A673 (cell line): ENCODE results near the gene ZBED2.

Source experiments
- EZH2 ChIP-seq: fragments of 200-600 bp; sonication (generic); IDR thresholded peaks from 2 replicates; pipeline ENCODE4 v1.6.1; 2017; ENCODE audit warnings: borderline replicate concordance, low read depth, mild to moderate bottlenecking, mixed read lengths, antibody characterized with exemption, low read length; ENCODE audit not compliant: poor library complexity, severe bottlenecking
- TF ChIP-seq, protein P1 (sequence below): fragments of 300-800, 200-600 bp; sonication (generic); conservative IDR thresholded peaks from 2 replicates; pipeline ENCODE4 v1.5.1; 2017; ENCODE audit warnings: low read depth, mild to moderate bottlenecking, antibody characterized with exemption, low read length, moderate library complexity, mixed read lengths

DNA sequence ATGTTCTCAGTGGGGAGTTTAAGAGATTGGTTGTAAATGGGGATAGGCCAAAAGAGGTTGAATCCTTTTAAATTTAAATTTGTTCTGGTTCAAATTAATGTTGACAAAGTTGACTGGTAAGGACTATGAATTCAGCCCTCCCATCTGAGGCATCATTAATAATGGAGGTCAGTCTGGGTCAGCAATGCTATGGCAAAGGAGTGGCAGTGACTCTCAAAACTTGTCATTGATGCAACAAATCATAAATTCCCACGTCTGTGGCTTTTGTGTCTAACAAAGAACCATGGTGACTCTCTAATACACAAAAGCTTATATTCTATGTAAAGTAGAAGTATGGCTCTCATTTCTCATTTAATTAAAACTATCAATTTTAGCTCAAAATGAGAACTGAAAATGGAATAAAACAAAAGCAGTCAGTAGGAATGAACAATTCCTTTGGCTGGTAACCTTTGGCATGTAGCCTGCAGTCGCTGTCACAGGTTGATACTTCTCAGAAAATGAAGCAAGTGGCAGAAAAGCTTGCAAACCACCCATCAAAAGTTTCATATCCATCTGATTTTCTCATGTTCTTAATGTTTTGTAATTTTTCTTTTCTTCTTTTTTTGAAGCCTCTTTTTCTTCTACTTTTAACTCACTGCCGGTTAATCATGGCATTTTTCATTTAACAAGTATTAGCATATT lies 12.2 kb upstream of the ZBED2 start:
- TF ChIP-seq, protein P1, sequence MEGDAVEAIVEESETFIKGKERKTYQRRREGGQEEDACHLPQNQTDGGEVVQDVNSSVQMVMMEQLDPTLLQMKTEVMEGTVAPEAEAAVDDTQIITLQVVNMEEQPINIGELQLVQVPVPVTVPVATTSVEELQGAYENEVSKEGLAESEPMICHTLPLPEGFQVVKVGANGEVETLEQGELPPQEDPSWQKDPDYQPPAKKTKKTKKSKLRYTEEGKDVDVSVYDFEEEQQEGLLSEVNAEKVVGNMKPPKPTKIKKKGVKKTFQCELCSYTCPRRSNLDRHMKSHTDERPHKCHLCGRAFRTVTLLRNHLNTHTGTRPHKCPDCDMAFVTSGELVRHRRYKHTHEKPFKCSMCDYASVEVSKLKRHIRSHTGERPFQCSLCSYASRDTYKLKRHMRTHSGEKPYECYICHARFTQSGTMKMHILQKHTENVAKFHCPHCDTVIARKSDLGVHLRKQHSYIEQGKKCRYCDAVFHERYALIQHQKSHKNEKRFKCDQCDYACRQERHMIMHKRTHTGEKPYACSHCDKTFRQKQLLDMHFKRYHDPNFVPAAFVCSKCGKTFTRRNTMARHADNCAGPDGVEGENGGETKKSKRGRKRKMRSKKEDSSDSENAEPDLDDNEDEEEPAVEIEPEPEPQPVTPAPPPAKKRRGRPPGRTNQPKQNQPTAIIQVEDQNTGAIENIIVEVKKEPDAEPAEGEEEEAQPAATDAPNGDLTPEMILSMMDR, result no peak
- no peak for TF ChIP-seq EZH2
